CD14-positive monocyte (primary cell): ENCODE data around the gene RMRP. TPM values are rescaled to one million over a fixed set of nuclear protein-coding genes. Genes with fewer than 3 reads are reported as not detected.

Experiments
- DNase-seq, 3 donors: peaks; one replicate each; pipeline ENCODE4 v3.0.0-alpha.2; 2011 to 2022
- H2AFZ ChIP-seq: 2 replicates; pipeline ENCODE4 v1.6.0; 2012; ENCODE audit warnings: mild to moderate bottlenecking, low read depth, low read length, inconsistent platforms; ENCODE audit not compliant: insufficient read depth, poor library complexity, severe bottlenecking
- H3K27ac ChIP-seq, 2 donors: 1 replicate in 1 of 2; 2 replicates in 1 of 2; pipeline ENCODE4 v1.5.1; 2012 to 2013; ENCODE audit warnings: low read length in 2 of 2, control low read depth in 1 of 2, inconsistent platforms in 1 of 2, low read depth in 1 of 2, mild to moderate bottlenecking in 1 of 2
- H3K27me3 ChIP-seq, 2 donors: one replicate each; pipeline versions ENCODE4 v1.6.0 to v1.6.1; 2011 to 2013; ENCODE audit warnings: low read length in 2 of 2; ENCODE audit not compliant: control insufficient read depth in 2 of 2, insufficient read depth in 2 of 2
- H3K36me3 ChIP-seq, 2 donors: replicated peaks in 1 of 2; 1 replicate in 1 of 2; 2 replicates in 1 of 2; pipeline versions ENCODE4 v1.5.1 to v1.6.1; 2012 to 2013; ENCODE audit warnings: low read length in 2 of 2, control low read depth in 1 of 2, inconsistent platforms in 1 of 2, mild to moderate bottlenecking in 1 of 2; ENCODE audit not compliant: insufficient read depth in 2 of 2, control insufficient read depth in 1 of 2
- H3K4me1 ChIP-seq, 2 donors: 1 replicate in 1 of 2; 2 replicates in 1 of 2; pipeline versions ENCODE4 v1.5.1 to v1.6.1; 2012 to 2013; ENCODE audit warnings: low read length in 2 of 2, control low read depth in 1 of 2, inconsistent platforms in 1 of 2, mild to moderate bottlenecking in 1 of 2, moderate library complexity in 1 of 2; ENCODE audit not compliant: insufficient read depth in 2 of 2, control insufficient read depth in 1 of 2
- H3K4me2 ChIP-seq: replicated peaks from 2 replicates; pipeline ENCODE3; 2012; ENCODE audit warnings: low read length, moderate library complexity, mild to moderate bottlenecking; ENCODE audit not compliant: poor library complexity, severe bottlenecking; ENCODE audit errors: extremely low read depth
- H3K4me3 ChIP-seq, 3 experiments: fragments of 200-600 bp in 1 of 3; sonication (generic) in 1 of 3; replicated peaks in 1 of 3; 1 replicate in 2 of 3; 2 replicates in 1 of 3; pipeline ENCODE4 v1.5.1; 2011 to 2013; ENCODE audit warnings: low read length in 3 of 3, mild to moderate bottlenecking in 3 of 3, control low read depth in 2 of 3, low read depth in 2 of 3, inconsistent platforms in 1 of 3, moderate library complexity in 1 of 3
- H3K79me2 ChIP-seq: 2 replicates; pipeline ENCODE4 v1.6.0; 2012; ENCODE audit warnings: mild to moderate bottlenecking, control low read depth, inconsistent platforms, low read length, moderate library complexity; ENCODE audit not compliant: insufficient read depth
- H3K9ac ChIP-seq: 2 replicates; pipeline ENCODE4 v1.6.0; 2017; ENCODE audit warnings: low read length, mild to moderate bottlenecking; ENCODE audit not compliant: insufficient read depth, poor library complexity, severe bottlenecking
- H3K9me3 ChIP-seq, 2 donors: replicated peaks in 1 of 2; 1 replicate in 1 of 2; 2 replicates in 1 of 2; pipeline versions ENCODE4 v1.5.1 to v1.6.1; 2012 to 2013; ENCODE audit warnings: low read length in 2 of 2, control low read depth in 1 of 2; ENCODE audit not compliant: control insufficient read depth in 1 of 2, insufficient read depth in 1 of 2
- H4K20me1 ChIP-seq: 2 replicates; pipeline ENCODE4 v1.6.0; 2012; ENCODE audit warnings: mild to moderate bottlenecking, low read length, control low read depth, moderate library complexity; ENCODE audit not compliant: insufficient read depth
- H3K27ac Mint-ChIP-seq, 7 donors: one replicate each; pipeline ENCODE4 v1.8.0; 2020; ENCODE audit warnings: mild to moderate bottlenecking in 7 of 7, mixed read lengths in 7 of 7, moderate library complexity in 6 of 7, inconsistent platforms in 2 of 7
- H3K27me3 Mint-ChIP-seq, 3 donors: one replicate each; pipeline ENCODE4 v1.8.0; 2021 to 2022; ENCODE audit warnings: low read depth in 3 of 3, mild to moderate bottlenecking in 3 of 3, mixed read lengths in 3 of 3, moderate library complexity in 3 of 3, inconsistent platforms in 1 of 3
- H3K36me3 Mint-ChIP-seq, 2 donors: one replicate each; pipeline ENCODE4 v1.8.0; 2020; ENCODE audit warnings: mixed read lengths in 2 of 2, inconsistent platforms in 1 of 2, mild to moderate bottlenecking in 1 of 2
- H3K4me1 Mint-ChIP-seq: one replicate; pipeline ENCODE4 v1.8.0; 2020; ENCODE audit warnings: mild to moderate bottlenecking, mixed read lengths
- H3K4me3 Mint-ChIP-seq, 2 donors: one replicate each; pipeline ENCODE4 v1.8.0; 2020; ENCODE audit warnings: mild to moderate bottlenecking in 2 of 2, mixed read lengths in 2 of 2, moderate library complexity in 1 of 2
- H3K9me3 Mint-ChIP-seq, 7 donors: one replicate each; pipeline ENCODE4 v1.8.0; 2020 to 2022; ENCODE audit warnings: mixed read lengths in 7 of 7, mild to moderate bottlenecking in 6 of 7, moderate library complexity in 6 of 7, inconsistent platforms in 2 of 7
- CTCF ChIP-seq: fragments of 200-600 bp; IDR thresholded peaks from one replicate; pipeline ENCODE4 v1.8.0; 2022; ENCODE audit warnings: antibody characterized with exemption, mild to moderate bottlenecking
- WGBS: methylation state at CpG from one replicate; pipeline ENCODE4 v1.1.5; 2013; ENCODE audit warnings: missing lambda C conversion rate; ENCODE audit not compliant: insufficient coverage; 5-methylcytosine and 5-hydroxymethylcytosine counted together
- intact Hi-C, 2 donors: fragments of 100-400 bp; cut with micrococcal nuclease; formaldehyde crosslinking; loops; one replicate each; pipeline versions ENCODE4 v1.15.0 to v1.15.1; 2023
- polyA plus RNA-seq, 3 donors: library from polyadenylated mRNA; depleted of rRNA in 1 of 3; unstranded in 2 of 3; stranded (reverse) in 1 of 3; fragments of 300-500 nt in 2 of 3; fragments of >200 nt in 1 of 3; fragmentation: Illumina TruSeq in 2 of 3; gene quantifications; 1 replicate in 2 of 3; 2 replicates in 1 of 3; pipeline ENCODE4 v1.2.3, GENCODE V29; 2012 to 2021

Gene RMRP
- polyA plus RNA-seq, 3 donors: 13.3 TPM; not detected in 2

- H3K27me3 Mint-ChIP-seq: peaks cover 4 to 22% (median 6%) of the 10 kb centered on the region in 3 donors
- H3K36me3 Mint-ChIP-seq: no peaks in the 10 kb centered on the region
- intact Hi-C loops: no loop called here
- no peaks in the 10 kb centered on the region for H3K9me3 ChIP-seq
- H3K36me3 ChIP-seq: no peaks in the 10 kb centered on the region
- H3K27me3 ChIP-seq: peaks cover 0 to 15% of the 10 kb centered on the region in 2 donors
- peaks cover 14 to 19% of the 10 kb centered on the region in 2 donors for H3K4me1 ChIP-seq
- H3K9me3 Mint-ChIP-seq: peaks cover 0 to 3% (median 0%) of the 10 kb centered on the region in 7 donors
- 91% methylated on average over 7 of the region's 11 CpGs for WGBS
- H3K9ac ChIP-seq: no peak overlapping the region
- no peak overlapping the region for H3K4me2 ChIP-seq
- H3K27ac ChIP-seq: no peak overlapping the region
- no peak for TF ChIP-seq CTCF
- no peak overlapping the region for H3K4me3 ChIP-seq
- no peak overlapping the region for H3K27ac Mint-ChIP-seq
- H2AFZ ChIP-seq: no peak overlapping the region
- no peaks in the 10 kb centered on the region for H3K79me2 ChIP-seq
- DNase-seq: no peak
- H4K20me1 ChIP-seq: no peaks in the 10 kb centered on the region
- H3K4me1 Mint-ChIP-seq: peaks cover 9% of the 10 kb centered on the region
- H3K4me3 Mint-ChIP-seq: no peak overlapping the region
These were observed 28.7 kb upstream of the RMRP start for GRCh38 chr9:35686222-35687203.

- intact Hi-C loops: no loop called here
These were observed 27.7 kb upstream of the RMRP start for GRCh38 chr9:35685506-35685905.

More at GRCh38 chr9:35685506-35685905, 27.7 kb upstream of the RMRP start:
- peaks cover 5% of the 10 kb centered on the region for H3K4me1 Mint-ChIP-seq
- WGBS: 96% methylated on average over 13 of the region's 13 CpGs
- Histone ChIP-seq H3K27ac (no peak overlapping the region), H3K4me3 (no peak overlapping the region), H4K20me1 (no peaks in the 10 kb centered on the region), H3K27me3 (peaks cover 0 to 15% of the 10 kb centered on the region in 2 donors), H3K9ac (no peak overlapping the region), H3K9me3 (no peaks in the 10 kb centered on the region), H3K36me3 (no peaks in the 10 kb centered on the region), H3K4me2 (no peak overlapping the region), H3K4me1 (peaks cover 9 to 12% of the 10 kb centered on the region in 2 donors), H3K79me2 (no peaks in the 10 kb centered on the region), H2AFZ (no peak overlapping the region)
- H3K27ac Mint-ChIP-seq: no peak overlapping the region
- no peak overlapping the region for H3K4me3 Mint-ChIP-seq
- no peak for TF ChIP-seq CTCF
- no peaks in the 10 kb centered on the region for H3K36me3 Mint-ChIP-seq
- H3K9me3 Mint-ChIP-seq: peaks cover 0 to 3% (median 0%) of the 10 kb centered on the region in 7 donors
- peaks cover 6 to 18% (median 8%) of the 10 kb centered on the region in 3 donors for H3K27me3 Mint-ChIP-seq
- no peak for DNase-seq
